KMS-11 (cell line): Measurements from ENCODE around the gene ACOT11.

Source experiments
- H2AFZ ChIP-seq: fragments of 200-600 bp; sonication (generic); 2 replicates; pipeline ENCODE4 v1.6.1; 2016; ENCODE audit warnings: antibody characterized with exemption, mixed run types, low read depth
- H3K27ac ChIP-seq: fragments of 200-600 bp; sonication (generic); 2 replicates; pipeline ENCODE4 v1.6.1; 2016; ENCODE audit warnings: mild to moderate bottlenecking, mixed run types
- H3K27me3 ChIP-seq: fragments of 200-600 bp; sonication (generic); 2 replicates; pipeline ENCODE4 v1.6.1; 2017; ENCODE audit warnings: mild to moderate bottlenecking, low read depth, mixed run types, moderate library complexity; ENCODE audit not compliant: insufficient read depth
- H3K36me3 ChIP-seq: fragments of 200-600 bp; sonication (generic); 2 replicates; pipeline ENCODE4 v1.6.1; 2017; ENCODE audit warnings: mild to moderate bottlenecking, mixed run types; ENCODE audit not compliant: insufficient read depth
- H3K4me1 ChIP-seq: fragments of 200-600 bp; sonication (generic); 2 replicates; pipeline ENCODE4 v1.6.1; 2016; ENCODE audit warnings: mild to moderate bottlenecking, low read depth, mixed run types; ENCODE audit not compliant: poor library complexity, severe bottlenecking
- H3K4me2 ChIP-seq: fragments of 200-600 bp; sonication (generic); 2 replicates; pipeline ENCODE4 v1.7.0; 2016; ENCODE audit warnings: mild to moderate bottlenecking, mixed run types
- H3K4me3 ChIP-seq: fragments of 200-600 bp; sonication (generic); IDR thresholded peaks from 2 replicates; pipeline ENCODE4 v1.6.1; 2017; ENCODE audit warnings: low read depth, low read length, mixed read lengths; ENCODE audit not compliant: insufficient read depth
- H3K79me2 ChIP-seq: fragments of 200-600 bp; sonication (generic); 2 replicates; pipeline ENCODE4 v1.6.1; 2016; ENCODE audit warnings: low read depth, mixed run types; ENCODE audit not compliant: insufficient read depth
- H3K9ac ChIP-seq: fragments of 200-600 bp; sonication (generic); 2 replicates; pipeline ENCODE4 v1.6.1; 2016; ENCODE audit warnings: mild to moderate bottlenecking, mixed run types
- H4K20me1 ChIP-seq: fragments of 200-600 bp; sonication (generic); 2 replicates; pipeline ENCODE4 v1.6.1; 2016; ENCODE audit warnings: mild to moderate bottlenecking, mixed run types; ENCODE audit not compliant: insufficient read depth
- CTCF ChIP-seq: fragments of 200-600 bp; sonication (generic); conservative IDR thresholded peaks from 2 replicates; pipeline ENCODE4 v1.6.1; 2017; ENCODE audit warnings: low read depth, mild to moderate bottlenecking, antibody characterized with exemption, low read length, moderate library complexity, mixed read lengths

The ACOT11 gene

DNA sequence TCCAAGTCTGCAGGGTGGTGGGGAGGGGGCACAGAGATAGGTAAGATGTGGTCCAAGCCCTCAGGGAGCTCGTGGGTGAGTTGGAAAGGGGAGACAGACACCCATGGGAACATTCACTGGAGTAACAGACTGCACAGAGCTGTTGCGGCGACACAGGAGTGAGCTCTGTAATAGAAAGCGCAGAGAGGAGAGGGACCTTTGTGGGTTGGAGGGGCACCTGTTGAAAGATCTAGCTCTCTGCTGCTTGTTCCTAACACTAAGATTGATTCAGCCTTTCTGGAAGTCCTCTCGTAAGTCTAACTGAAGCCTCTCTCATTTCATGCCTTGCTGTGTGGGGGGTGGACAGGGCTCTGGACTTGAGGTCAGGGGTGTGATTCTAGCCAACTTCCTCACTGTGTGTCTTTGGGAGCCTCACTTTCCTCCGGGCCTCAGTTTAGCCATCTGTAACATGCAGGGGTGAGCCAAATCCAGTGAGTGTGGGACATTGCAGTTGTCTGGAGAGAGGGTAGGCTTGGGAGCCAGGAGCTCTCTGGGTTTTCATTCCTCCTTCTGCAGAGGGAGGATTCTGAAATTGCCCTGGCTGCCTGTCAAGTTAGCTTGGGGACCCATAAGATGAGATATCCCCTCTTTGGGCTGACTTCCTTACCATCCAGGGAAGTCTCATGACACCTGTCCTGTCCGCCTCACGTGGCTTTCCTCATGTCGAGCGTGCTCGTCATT lies 2.0 kb upstream of the ACOT11 start:
- Histone ChIP-seq H3K4me2 (no peak overlapping the region), H3K36me3 (no peaks in the 10 kb centered on the region), H3K4me1 (no peaks in the 10 kb centered on the region), H3K79me2 (no peaks in the 10 kb centered on the region), H2AFZ (no peak overlapping the region), H3K27me3 (no peaks in the 10 kb centered on the region), H4K20me1 (no peaks in the 10 kb centered on the region), H3K9ac (no peak overlapping the region), H3K27ac (no peak overlapping the region), H3K4me3 (no peak overlapping the region)
- no peak for TF ChIP-seq CTCF

DNA sequence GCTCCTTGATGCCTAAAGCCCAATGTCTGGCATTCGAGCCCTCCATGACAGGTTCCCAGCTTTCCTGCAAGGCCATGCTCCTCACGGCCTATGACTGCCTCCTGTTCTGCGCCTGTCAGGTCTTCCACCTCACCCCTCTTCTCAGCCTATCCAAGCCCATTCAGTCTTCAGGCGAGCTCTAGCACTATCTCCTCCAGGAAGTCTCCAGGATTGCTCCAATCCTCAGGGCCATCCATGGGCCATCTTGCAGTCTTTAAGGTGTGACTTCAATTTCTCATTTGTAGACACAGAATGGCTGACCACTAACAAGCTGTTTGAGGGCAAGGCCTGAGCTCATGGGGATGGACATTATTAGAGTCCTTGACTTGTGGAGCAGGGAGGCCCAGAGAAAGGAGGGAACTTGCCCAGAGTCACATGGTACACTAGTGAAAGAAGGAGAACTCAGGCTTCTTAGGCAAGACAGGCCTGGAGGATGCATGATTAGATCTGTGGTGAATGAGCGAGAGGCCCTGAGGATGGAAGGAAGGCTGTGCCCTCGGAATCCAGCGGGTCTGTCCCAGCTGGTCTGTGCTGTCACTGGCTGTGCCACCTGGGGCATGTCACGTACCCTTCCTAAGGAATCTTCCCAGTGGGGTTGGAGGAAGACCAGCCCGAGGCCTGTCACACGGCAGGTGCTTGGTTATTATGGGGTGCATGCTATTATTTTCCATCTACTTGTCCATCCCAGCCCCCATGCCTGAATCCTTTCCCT lies 1.2 kb upstream of the ACOT11 start:
- H3K4me1 ChIP-seq, result no peaks in the 10 kb centered on the region
- H2AFZ ChIP-seq, result no peak overlapping the region
- no peak overlapping the region for H3K27ac ChIP-seq

DNA sequence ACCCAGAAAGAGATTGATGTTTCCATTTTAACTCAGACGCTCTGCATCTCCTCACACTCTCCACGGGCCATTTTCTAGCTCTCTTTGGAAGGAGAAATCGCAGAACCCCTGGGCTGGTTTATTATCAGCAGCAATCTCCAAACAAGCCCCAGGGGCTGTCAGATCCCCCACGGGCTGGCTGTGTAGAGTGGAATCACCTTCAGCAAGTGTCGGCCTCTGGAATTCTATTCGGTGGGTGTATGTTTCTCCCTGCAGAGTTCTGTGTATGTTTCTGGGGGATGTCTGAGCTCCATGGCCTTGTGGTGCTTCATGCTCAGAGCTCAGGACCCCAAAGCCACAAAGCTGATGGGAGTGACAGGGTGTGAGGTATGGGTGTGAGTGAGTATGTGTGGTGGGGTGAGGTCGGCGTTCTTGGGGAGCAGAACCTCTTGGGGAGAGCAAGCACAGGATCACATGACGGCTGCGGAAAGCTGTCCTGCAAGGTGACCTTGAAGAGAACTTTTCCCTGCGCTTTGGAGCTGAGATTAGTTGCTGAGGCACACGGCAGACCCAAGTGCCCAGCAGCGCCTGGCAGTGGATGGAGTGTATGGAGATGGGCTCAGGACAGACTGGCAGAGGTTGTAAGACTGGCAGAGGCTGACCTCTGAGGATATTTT lies 489 bp downstream of the ACOT11 start:
- Histone ChIP-seq H3K79me2 (no peaks in the 10 kb centered on the region), H3K4me2 (no peak overlapping the region), H3K9ac (no peak overlapping the region), H3K36me3 (no peaks in the 10 kb centered on the region), H3K27me3 (no peaks in the 10 kb centered on the region), H4K20me1 (no peaks in the 10 kb centered on the region), H3K27ac (no peak overlapping the region), H2AFZ (no peak overlapping the region), H3K4me3 (no peak overlapping the region), H3K4me1 (no peaks in the 10 kb centered on the region)
- no peak for TF ChIP-seq CTCF

More for the DNA sequence above, 1.2 kb upstream of the ACOT11 start:
- TF ChIP-seq CTCF, result no peak
- Histone ChIP-seq H3K9ac (no peak overlapping the region), H3K36me3 (no peaks in the 10 kb centered on the region), H3K4me2 (no peak overlapping the region), H4K20me1 (no peaks in the 10 kb centered on the region), H3K79me2 (no peaks in the 10 kb centered on the region), H3K4me3 (no peak overlapping the region), H3K27me3 (no peaks in the 10 kb centered on the region)

DNA sequence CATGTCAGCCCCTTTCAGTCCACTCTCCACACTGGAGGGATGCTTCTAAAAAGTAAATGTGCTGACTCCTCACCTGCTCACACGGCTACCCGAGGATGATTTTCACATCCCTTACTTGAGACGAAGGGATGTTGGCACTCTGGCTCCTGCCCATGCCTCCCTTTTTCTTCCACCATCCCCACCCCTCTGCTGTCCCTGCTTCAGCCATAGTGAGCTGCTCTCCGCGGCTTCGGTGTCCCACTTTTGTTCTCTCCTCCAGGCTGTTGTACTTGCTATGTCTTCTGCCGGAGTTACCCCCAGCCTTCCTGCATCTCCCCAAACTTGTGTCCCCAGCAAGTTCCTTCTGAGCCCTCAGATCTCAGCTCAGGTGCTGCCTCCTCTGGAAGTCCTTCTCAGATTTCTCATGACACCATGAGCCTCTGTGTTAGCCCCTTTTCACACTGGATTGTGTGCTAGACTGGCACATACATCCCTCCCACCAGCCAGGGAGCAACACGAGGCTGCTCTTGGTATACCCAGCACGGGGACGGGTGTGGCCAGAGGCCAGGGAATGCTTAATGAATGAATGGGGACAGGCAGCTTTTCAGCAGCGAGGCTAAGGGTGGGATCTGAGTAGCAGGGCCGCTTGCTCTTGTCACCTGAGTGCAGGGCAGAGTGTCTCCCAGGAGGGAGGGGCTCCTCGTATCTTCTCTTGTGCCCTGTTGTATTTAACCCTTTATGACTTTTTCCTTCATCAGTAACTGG lies 1.3 kb downstream of the ACOT11 start:
- Histone ChIP-seq H3K79me2 (no peaks in the 10 kb centered on the region), H3K9ac (no peak overlapping the region), H3K27me3 (no peaks in the 10 kb centered on the region), H3K4me2 (no peak overlapping the region), H3K4me1 (no peaks in the 10 kb centered on the region), H3K4me3 (no peak overlapping the region), H4K20me1 (no peaks in the 10 kb centered on the region), H3K27ac (no peak overlapping the region), H2AFZ (no peak overlapping the region), H3K36me3 (no peaks in the 10 kb centered on the region)
- TF ChIP-seq CTCF, result no peak
